Measurements from ENCODE around the gene HIPK2. TPM values are rescaled to one million over a fixed set of nuclear protein-coding genes. Genes with fewer than 3 reads are reported as not detected.

HIPK2 gene
- total RNA-seq, 2 experiments from 2014 or later: 6.2 to 7.9 TPM

DNA sequence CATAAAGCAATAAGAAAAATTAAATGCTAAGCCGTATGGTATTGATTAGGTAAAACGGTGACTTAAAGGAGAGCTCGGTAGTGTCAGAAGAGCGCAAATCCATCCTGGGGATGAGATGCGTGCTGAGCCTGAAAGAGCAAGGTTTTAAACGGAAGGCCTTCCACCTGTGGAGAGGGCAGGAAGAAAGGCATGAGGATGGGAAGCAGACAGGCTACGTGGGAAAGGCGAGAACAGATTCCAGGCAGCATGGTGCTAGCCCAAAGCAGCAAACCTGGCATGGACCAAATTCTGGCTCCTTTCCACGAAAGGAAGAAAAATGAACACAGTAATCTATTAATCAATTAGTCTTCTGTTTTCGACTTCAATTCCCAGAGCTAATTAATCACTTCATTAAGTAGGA is 103.5 kb downstream of the HIPK2 start:
- H3K27ac ChIP-seq (ENCODE audit: low read depth, low read length, poor library complexity, severe bottlenecking): no peak overlapping the region
- H3K9me2 ChIP-seq (ENCODE audit: insufficient read depth, low read length): no peaks in the 10 kb centered on the region
- H2AFZ ChIP-seq (ENCODE audit: low read length): no peak overlapping the region
- no peak for TF ChIP-seq EZH2phosphoT487 (IDR thresholded peaks at IDR 0.05; ENCODE audit: borderline replicate concordance, low read depth, low read length)
- no peak for TF ChIP-seq CTCF (conservative IDR thresholded peaks at IDR 0.05; ENCODE audit: low read length)
- BruUV-seq (replicated peaks): no TSS peak
- no peaks in the 10 kb centered on the region for H3K9me3 ChIP-seq (ENCODE audit: low read length)
- intact Hi-C loops (cut with micrococcal nuclease; ENCODE audit: unreplicated experiment): no loop called here
- H4K20me1 ChIP-seq (ENCODE audit: insufficient read depth, low read length): no peaks in the 10 kb centered on the region
- POLR2A ChIA-PET: interaction anchor here (0.6 to 1.0 kb wide), 4 partner anchors 34 to 804 kb away, joined by 3 to 8 read pairs (median 4); no protein-coding TSS in a partner anchor
- H3K36me3 ChIP-seq (ENCODE audit: insufficient read depth, low read length): no peaks in the 10 kb centered on the region
- H3K4me1 ChIP-seq (ENCODE audit: insufficient read depth, low read length, poor library complexity, severe bottlenecking): no peaks in the 10 kb centered on the region
- DNase-seq (ENCODE audit: low spot score): no peak
- no peak overlapping the region for H3K4me3 ChIP-seq (ENCODE audit: low read depth, low read length, poor library complexity, severe bottlenecking)
- CTCF ChIA-PET (ENCODE audit: unreplicated experiment): no interaction called here
- H3K79me2 ChIP-seq (ENCODE audit: insufficient read depth, low read depth, low read length): no peaks in the 10 kb centered on the region
- H3K4me2 ChIP-seq (ENCODE audit: low read length): no peak overlapping the region

GRCh38 chr7:139673762-139674161 is 104.0 kb downstream of the HIPK2 start:
- CTCF ChIA-PET (ENCODE audit: unreplicated experiment): no interaction called here
- Histone ChIP-seq H3K27ac (ENCODE audit: low read depth, low read length, poor library complexity, severe bottlenecking) (no peak overlapping the region), H2AFZ (ENCODE audit: low read length) (no peak overlapping the region), H4K20me1 (ENCODE audit: insufficient read depth, low read length) (no peaks in the 10 kb centered on the region), H3K9me3 (ENCODE audit: low read length) (no peaks in the 10 kb centered on the region), H3K79me2 (ENCODE audit: insufficient read depth, low read depth, low read length) (no peaks in the 10 kb centered on the region), H3K9me2 (ENCODE audit: insufficient read depth, low read length) (no peaks in the 10 kb centered on the region), H3K36me3 (ENCODE audit: insufficient read depth, low read length) (no peaks in the 10 kb centered on the region), H3K4me3 (ENCODE audit: low read depth, low read length, poor library complexity, severe bottlenecking) (no peak overlapping the region), H3K4me1 (ENCODE audit: insufficient read depth, low read length, poor library complexity, severe bottlenecking) (no peaks in the 10 kb centered on the region), H3K4me2 (ENCODE audit: low read length) (no peak overlapping the region)
- POLR2A ChIA-PET: interaction anchor here (0.6 to 1.0 kb wide), 4 partner anchors 35 to 804 kb away, joined by 3 to 8 read pairs (median 4); no protein-coding TSS in a partner anchor
- DNase-seq (ENCODE audit: low spot score): no peak
- intact Hi-C loops (cut with micrococcal nuclease; ENCODE audit: unreplicated experiment): no loop called here
- BruUV-seq (replicated peaks): no TSS peak
- TF ChIP-seq CTCF (conservative IDR thresholded peaks at IDR 0.05; ENCODE audit: low read length) (no peak), EZH2phosphoT487 (IDR thresholded peaks at IDR 0.05; ENCODE audit: borderline replicate concordance, low read depth, low read length) (no peak)

- intact Hi-C loops (cut with micrococcal nuclease; ENCODE audit: unreplicated experiment): no loop called here
- no peak overlapping the region for H3K4me3 ChIP-seq (ENCODE audit: low read depth, low read length, poor library complexity, severe bottlenecking)
- H3K9me3 ChIP-seq (ENCODE audit: low read length): no peaks in the 10 kb centered on the region
- no peak overlapping the region for H2AFZ ChIP-seq (ENCODE audit: low read length)
- no peak for DNase-seq (ENCODE audit: low spot score)
- no peaks in the 10 kb centered on the region for H3K9me2 ChIP-seq (ENCODE audit: insufficient read depth, low read length)
- TF ChIP-seq EZH2phosphoT487 (IDR thresholded peaks at IDR 0.05; ENCODE audit: borderline replicate concordance, low read depth, low read length): no peak
- TF ChIP-seq CTCF (conservative IDR thresholded peaks at IDR 0.05; ENCODE audit: low read length): no peak
- H3K36me3 ChIP-seq (ENCODE audit: insufficient read depth, low read length): no peaks in the 10 kb centered on the region
- H3K4me1 ChIP-seq (ENCODE audit: insufficient read depth, low read length, poor library complexity, severe bottlenecking): no peaks in the 10 kb centered on the region
- H3K27ac ChIP-seq (ENCODE audit: low read depth, low read length, poor library complexity, severe bottlenecking): no peak overlapping the region
- no TSS peak for BruUV-seq (replicated peaks)
- ChIA-PET CTCF (ENCODE audit: unreplicated experiment) (no interaction called here), POLR2A (interaction anchor here (1.0 kb wide), 1 partner anchor 293 kb away, joined by 3 read pairs; no protein-coding TSS in a partner anchor)
- H3K4me2 ChIP-seq (ENCODE audit: low read length): no peak overlapping the region
- H4K20me1 ChIP-seq (ENCODE audit: insufficient read depth, low read length): no peaks in the 10 kb centered on the region
- H3K79me2 ChIP-seq (ENCODE audit: insufficient read depth, low read depth, low read length): no peaks in the 10 kb centered on the region
Measured at GRCh38 chr7:139673230-139673629, 104.6 kb downstream of the HIPK2 start.
